ENCODE results near the gene TENM4.

TENM4 gene

DNA sequence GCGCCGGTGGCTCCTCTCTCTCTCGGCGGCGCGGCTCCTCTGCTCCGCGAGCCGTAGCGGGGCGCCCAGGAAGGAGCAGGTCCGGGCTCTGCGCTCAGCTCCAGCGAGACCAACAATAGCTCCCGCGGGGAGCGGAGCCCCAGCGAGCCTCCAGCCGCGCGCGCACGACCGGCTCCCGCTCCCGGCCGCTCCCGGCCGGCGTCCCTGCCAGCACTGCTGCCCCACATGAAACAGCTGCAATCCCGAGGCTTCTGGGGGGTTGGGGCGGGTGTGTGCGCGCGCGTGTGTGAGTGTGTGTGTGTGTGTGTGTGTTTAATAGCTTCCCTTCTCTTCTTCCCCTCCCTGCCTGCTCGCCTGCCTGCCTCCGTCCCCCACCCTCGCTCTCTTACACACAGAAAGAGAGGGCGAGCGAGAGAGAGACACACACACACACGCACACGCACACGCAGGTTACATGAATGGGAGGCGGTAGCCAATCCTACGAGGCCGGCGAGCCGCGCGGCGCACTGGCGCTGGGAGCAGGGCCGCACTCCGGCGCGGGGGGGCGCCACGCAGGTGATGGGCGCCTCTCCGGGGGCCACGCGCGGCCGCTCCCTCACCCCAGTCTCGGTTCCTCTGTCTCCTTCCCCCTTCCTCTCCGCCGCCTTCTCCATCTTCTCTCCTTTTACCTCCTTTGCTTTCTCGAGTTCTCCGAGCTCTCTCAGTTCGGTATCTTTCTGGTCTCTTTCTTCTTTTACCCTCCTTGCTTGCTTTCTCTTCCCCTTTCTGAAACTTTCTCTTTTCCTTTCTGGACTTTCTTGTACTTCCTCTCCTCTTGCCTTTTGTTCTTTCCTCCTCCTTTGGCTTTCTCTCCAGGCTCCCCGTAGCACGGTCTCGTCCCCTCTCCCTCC lies at the start of gene TENM4:
TSS of gene TENM4 (minus strand) at position 460 of the 890 bp plus-strand sequence. CDS start 371,086 bp downstream, outside the sequence.
- intact Hi-C loops (cut with micrococcal nuclease) = no loop called here
- H3K4me3 Mint-ChIP-seq = peak within 1 kb of the TSS; percentile 71
- peaks cover 88% of the 10 kb centered on the region for H3K27me3 Mint-ChIP-seq
- no peaks in the 10 kb centered on the region for H3K9me3 Mint-ChIP-seq
- H3K4me1 Mint-ChIP-seq (ENCODE audit: low read depth) = peaks cover 39% of the 10 kb centered on the region
- H3K27ac Mint-ChIP-seq = peak within 1 kb of the TSS; percentile 70
- H3K36me3 Mint-ChIP-seq (ENCODE audit: low read depth) = no peaks in the 10 kb centered on the region

GRCh38 chr11:79488286-79488685 lies 47.5 kb upstream of the TENM4 start:
- no peak overlapping the region for H3K27ac Mint-ChIP-seq
- peaks cover 7% of the 10 kb centered on the region for H3K4me1 Mint-ChIP-seq (ENCODE audit: low read depth)
- no peaks in the 10 kb centered on the region for H3K9me3 Mint-ChIP-seq
- no peak overlapping the region for H3K4me3 Mint-ChIP-seq
- no peaks in the 10 kb centered on the region for H3K36me3 Mint-ChIP-seq (ENCODE audit: low read depth)
- intact Hi-C loops (cut with micrococcal nuclease) = no loop called here
- H3K27me3 Mint-ChIP-seq = peaks cover 59% of the 10 kb centered on the region

DNA sequence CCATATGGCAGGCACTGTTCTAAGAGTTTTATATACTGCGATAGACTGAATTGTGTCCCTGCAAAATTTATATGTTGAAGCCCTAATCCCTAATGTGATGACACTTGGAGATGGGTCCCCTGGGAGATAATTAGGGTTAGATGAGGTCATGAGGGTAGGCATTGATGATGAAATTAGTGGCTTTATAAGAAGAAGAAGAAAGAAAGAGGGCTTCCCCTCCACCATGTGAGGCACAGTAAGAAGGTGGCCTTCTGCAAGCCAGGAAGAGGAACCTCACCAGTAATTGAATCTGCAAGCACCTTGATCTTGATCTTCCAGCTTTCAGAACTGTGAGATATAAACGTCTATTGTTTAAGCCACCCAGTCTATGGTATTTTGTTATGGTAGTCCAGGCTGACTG lies 46.6 kb upstream of the TENM4 start:
- intact Hi-C loops (cut with micrococcal nuclease) = no loop called here
- no peak overlapping the region for H3K27ac Mint-ChIP-seq
- H3K9me3 Mint-ChIP-seq = no peaks in the 10 kb centered on the region
- H3K4me1 Mint-ChIP-seq (ENCODE audit: low read depth) = peaks cover 14% of the 10 kb centered on the region
- no peaks in the 10 kb centered on the region for H3K36me3 Mint-ChIP-seq (ENCODE audit: low read depth)
- no peak overlapping the region for H3K4me3 Mint-ChIP-seq
- peaks cover 53% of the 10 kb centered on the region for H3K27me3 Mint-ChIP-seq

GRCh38 chr11:79486242-79486984 lies 45.6 kb upstream of the TENM4 start:
- Mint-ChIP-seq H3K4me3 (no peak overlapping the region), H3K9me3 (no peaks in the 10 kb centered on the region), H3K36me3 (ENCODE audit: low read depth) (no peaks in the 10 kb centered on the region), H3K27ac (no peak overlapping the region), H3K4me1 (ENCODE audit: low read depth) (peaks cover 24% of the 10 kb centered on the region), H3K27me3 (peaks cover 45% of the 10 kb centered on the region)
- intact Hi-C loops (cut with micrococcal nuclease) = no loop called here

GRCh38 chr11:79485694-79486093 lies 44.9 kb upstream of the TENM4 start:
- intact Hi-C loops (cut with micrococcal nuclease) = no loop called here
- no peaks in the 10 kb centered on the region for H3K36me3 Mint-ChIP-seq (ENCODE audit: low read depth)
- H3K27ac Mint-ChIP-seq = no peak overlapping the region
- H3K4me3 Mint-ChIP-seq = no peak overlapping the region
- H3K27me3 Mint-ChIP-seq = peaks cover 40% of the 10 kb centered on the region
- peaks cover 25% of the 10 kb centered on the region for H3K4me1 Mint-ChIP-seq (ENCODE audit: low read depth)
- no peaks in the 10 kb centered on the region for H3K9me3 Mint-ChIP-seq

- Mint-ChIP-seq H3K27me3 (peaks cover 32% of the 10 kb centered on the region), H3K9me3 (no peaks in the 10 kb centered on the region), H3K36me3 (ENCODE audit: low read depth) (no peaks in the 10 kb centered on the region), H3K4me1 (ENCODE audit: low read depth) (peaks cover 25% of the 10 kb centered on the region), H3K27ac (no peak overlapping the region), H3K4me3 (no peak overlapping the region)
- intact Hi-C loops (cut with micrococcal nuclease) = loop anchor here (5.0 kb wide), 1 partner anchor 98 kb away; no protein-coding TSS in a partner anchor
Measured at GRCh38 chr11:79484872-79485271, 44.0 kb upstream of the TENM4 start.

DNA sequence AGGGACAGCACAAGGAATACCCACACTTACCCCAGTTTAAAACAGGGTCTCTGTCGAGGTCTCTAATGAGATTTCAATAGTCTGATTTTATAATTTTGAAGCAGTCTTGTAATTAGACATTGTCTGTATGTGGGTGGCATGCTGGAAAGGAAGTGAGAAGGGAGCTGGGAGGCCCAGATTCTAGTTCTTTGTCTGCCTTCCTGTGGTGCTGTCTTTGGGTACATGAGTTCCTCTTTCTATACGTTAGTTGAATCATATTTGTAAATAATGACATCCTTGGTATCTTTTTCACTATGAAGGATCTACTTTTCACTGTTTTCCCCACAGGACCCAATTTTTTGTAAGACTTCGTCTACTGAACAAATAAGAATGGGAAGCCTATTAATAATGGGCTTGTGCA lies 42.0 kb upstream of the TENM4 start:
- H3K4me3 Mint-ChIP-seq = no peak overlapping the region
- H3K27me3 Mint-ChIP-seq = peaks cover 30% of the 10 kb centered on the region
- intact Hi-C loops (cut with micrococcal nuclease) = loop anchor here (5.0 kb wide), 1 partner anchor 95 kb away; no protein-coding TSS in a partner anchor
- H3K9me3 Mint-ChIP-seq = no peaks in the 10 kb centered on the region
- H3K4me1 Mint-ChIP-seq (ENCODE audit: low read depth) = peaks cover 25% of the 10 kb centered on the region
- no peaks in the 10 kb centered on the region for H3K36me3 Mint-ChIP-seq (ENCODE audit: low read depth)
- peak overlapping the region; percentile 27 for H3K27ac Mint-ChIP-seq

- Mint-ChIP-seq H3K4me3 (no peak overlapping the region), H3K36me3 (ENCODE audit: low read depth) (no peaks in the 10 kb centered on the region), H3K9me3 (no peaks in the 10 kb centered on the region), H3K27ac (no peak overlapping the region), H3K27me3 (peaks cover 28% of the 10 kb centered on the region), H3K4me1 (ENCODE audit: low read depth) (peaks cover 25% of the 10 kb centered on the region)
- intact Hi-C loops (cut with micrococcal nuclease) = loop anchor here (5.0 kb wide), 1 partner anchor 94 kb away; no protein-coding TSS in a partner anchor
Measured at GRCh38 chr11:79481795-79482194, 41.0 kb upstream of the TENM4 start.

DNA sequence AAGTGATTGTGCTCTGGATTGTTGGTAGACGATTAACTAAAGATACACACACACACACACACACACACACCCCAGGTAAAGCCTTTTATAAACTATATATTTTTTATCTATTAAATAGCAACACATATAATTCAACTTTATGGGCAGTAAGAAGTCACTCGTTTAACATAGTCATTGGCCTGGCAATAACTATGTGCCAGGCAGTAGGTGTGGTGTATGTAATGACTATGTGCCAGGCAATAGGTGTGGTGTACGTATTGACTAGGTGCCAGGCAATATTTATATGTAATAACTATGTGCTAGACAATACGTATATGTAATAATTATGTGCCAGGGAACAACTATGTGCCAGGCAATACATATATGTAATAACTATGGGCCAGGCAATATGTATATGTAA lies 40.0 kb upstream of the TENM4 start:
- no peak overlapping the region for H3K4me3 Mint-ChIP-seq

GRCh38 chr11:79472819-79473529 lies 32.1 kb upstream of the TENM4 start:
- intact Hi-C loops (cut with micrococcal nuclease) = no loop called here
- Mint-ChIP-seq H3K4me1 (ENCODE audit: low read depth) (no peaks in the 10 kb centered on the region), H3K27me3 (peaks cover 54% of the 10 kb centered on the region), H3K27ac (no peak overlapping the region), H3K4me3 (no peak overlapping the region), H3K36me3 (ENCODE audit: low read depth) (no peaks in the 10 kb centered on the region), H3K9me3 (no peaks in the 10 kb centered on the region)

More for the DNA sequence above, 40.0 kb upstream of the TENM4 start:
- intact Hi-C loops (cut with micrococcal nuclease) = loop anchor here (5.0 kb wide), 1 partner anchor 94 kb away; no protein-coding TSS in a partner anchor
- H3K27me3 Mint-ChIP-seq = peaks cover 25% of the 10 kb centered on the region
- H3K4me1 Mint-ChIP-seq (ENCODE audit: low read depth) = peaks cover 18% of the 10 kb centered on the region
- H3K36me3 Mint-ChIP-seq (ENCODE audit: low read depth) = no peaks in the 10 kb centered on the region
- H3K9me3 Mint-ChIP-seq = no peaks in the 10 kb centered on the region
- H3K27ac Mint-ChIP-seq = no peak overlapping the region

GRCh38 chr11:79471071-79471844 lies 30.4 kb upstream of the TENM4 start:
- H3K36me3 Mint-ChIP-seq (ENCODE audit: low read depth) = no peaks in the 10 kb centered on the region
- H3K27ac Mint-ChIP-seq = no peak overlapping the region
- peaks cover 55% of the 10 kb centered on the region for H3K27me3 Mint-ChIP-seq
- no peaks in the 10 kb centered on the region for H3K4me1 Mint-ChIP-seq (ENCODE audit: low read depth)
- intact Hi-C loops (cut with micrococcal nuclease) = no loop called here
- no peaks in the 10 kb centered on the region for H3K9me3 Mint-ChIP-seq
- H3K4me3 Mint-ChIP-seq = no peak overlapping the region

DNA sequence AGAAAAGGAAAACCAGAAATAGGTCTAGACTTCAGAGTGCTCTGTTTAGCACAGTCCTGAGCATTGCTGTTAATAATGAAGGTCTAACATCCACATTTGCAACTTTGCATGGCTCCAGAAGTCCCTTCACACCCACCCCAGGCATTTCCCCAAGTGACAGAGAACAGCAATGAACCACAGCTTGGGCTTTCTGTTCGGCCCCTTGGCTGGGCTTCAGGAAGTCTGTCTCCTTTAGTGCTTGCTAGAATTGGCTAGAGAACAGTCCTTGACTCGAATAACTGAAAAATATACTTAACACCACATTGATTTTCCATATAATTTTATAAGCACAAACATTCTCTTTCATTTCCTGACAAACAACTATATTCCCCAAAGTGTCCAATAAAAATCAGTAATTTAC lies 29.3 kb upstream of the TENM4 start:
- no peaks in the 10 kb centered on the region for H3K9me3 Mint-ChIP-seq
- H3K27me3 Mint-ChIP-seq = peaks cover 56% of the 10 kb centered on the region
- H3K36me3 Mint-ChIP-seq (ENCODE audit: low read depth) = no peaks in the 10 kb centered on the region
- H3K27ac Mint-ChIP-seq = no peak overlapping the region
- H3K4me3 Mint-ChIP-seq = no peak overlapping the region
- no peaks in the 10 kb centered on the region for H3K4me1 Mint-ChIP-seq (ENCODE audit: low read depth)
- intact Hi-C loops (cut with micrococcal nuclease) = no loop called here

DNA sequence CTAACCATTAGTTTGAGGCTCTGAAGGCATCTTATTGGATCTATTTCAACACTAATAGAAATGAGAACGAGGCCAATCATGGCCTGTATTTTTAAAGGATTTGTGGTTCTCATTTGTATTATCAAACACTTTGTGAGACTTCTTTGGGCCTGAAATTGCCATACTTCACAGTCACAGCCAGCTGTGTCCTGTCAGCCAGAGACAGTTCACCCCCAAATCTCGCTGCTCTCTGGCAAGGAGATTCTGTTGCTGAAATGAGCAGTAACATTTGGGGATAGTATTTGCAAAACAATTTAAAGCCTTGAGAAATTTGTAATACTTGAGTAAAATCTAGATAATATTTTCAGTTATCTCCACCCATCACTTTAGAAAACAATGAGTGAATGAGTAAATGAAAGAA lies 26.9 kb upstream of the TENM4 start:
- Mint-ChIP-seq H3K4me1 (ENCODE audit: low read depth) (no peaks in the 10 kb centered on the region), H3K27me3 (peaks cover 58% of the 10 kb centered on the region), H3K27ac (no peak overlapping the region), H3K4me3 (no peak overlapping the region), H3K36me3 (ENCODE audit: low read depth) (no peaks in the 10 kb centered on the region), H3K9me3 (no peaks in the 10 kb centered on the region)
- intact Hi-C loops (cut with micrococcal nuclease) = no loop called here

All from dendritic cell treated with granulocyte-macrophage colony-stimulating factor and Interleukin-4, amounts not matched to agents 40 ng/mL and 50 ng/mL, for 4 days (primary cell).